T-helper 1 cell treated with Interleukin-12 subunit alpha and Interleukin-12 subunit beta and Interleukin-4 antibody, amounts not matched to agents 30 μg/mL and 1 μg/mL, for 36 hours (primary cell): Measurements from ENCODE around the gene FOSL1.
A peak's percentile ranks its signal among the peaks of the same experiment; 100 is the strongest.

Source experiments
- H3K27ac Mint-ChIP-seq: one replicate; pipeline ENCODE4 v1.8.0; 2021; ENCODE audit warnings: mild to moderate bottlenecking, mixed read lengths
- H3K27me3 Mint-ChIP-seq: one replicate; pipeline ENCODE4 v1.8.0; 2021; ENCODE audit warnings: low read depth, mixed read lengths
- H3K36me3 Mint-ChIP-seq: one replicate; pipeline ENCODE4 v1.8.0; 2021; ENCODE audit warnings: low read depth, mixed read lengths
- H3K4me1 Mint-ChIP-seq: one replicate; pipeline ENCODE4 v1.8.0; 2021; ENCODE audit warnings: low read depth, mixed read lengths
- H3K4me3 Mint-ChIP-seq: one replicate; pipeline ENCODE4 v1.8.0; 2021; ENCODE audit warnings: mild to moderate bottlenecking, moderate library complexity, mixed read lengths
- H3K9me3 Mint-ChIP-seq: one replicate; pipeline ENCODE4 v1.8.0; 2021; ENCODE audit warnings: mixed read lengths

The FOSL1 gene

DNA sequence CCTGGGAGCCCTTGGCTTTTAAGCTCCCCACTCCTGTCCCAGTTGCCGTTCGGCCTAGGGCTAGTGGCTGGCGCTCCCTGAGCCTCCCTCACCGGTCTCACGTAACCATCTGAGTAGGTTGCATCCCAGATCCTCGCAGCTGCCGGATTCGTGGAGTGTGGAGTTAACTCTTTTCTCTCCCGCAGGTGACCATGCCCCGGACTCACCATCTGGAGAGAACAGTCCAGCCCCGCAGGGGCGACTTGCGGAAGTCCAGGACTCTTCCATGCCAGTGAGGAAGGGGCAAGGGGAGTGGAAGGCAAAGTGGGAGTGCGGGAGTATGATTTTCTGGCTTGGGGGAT lies 39.1 kb downstream of the FOSL1 start:
- Mint-ChIP-seq H3K4me1 (peaks cover 33% of the 10 kb centered on the region), H3K27me3 (no peaks in the 10 kb centered on the region), H3K9me3 (no peaks in the 10 kb centered on the region), H3K36me3 (peaks cover 32% of the 10 kb centered on the region), H3K4me3 (peak overlapping the region; percentile 93), H3K27ac (peak overlapping the region; percentile 96)

DNA sequence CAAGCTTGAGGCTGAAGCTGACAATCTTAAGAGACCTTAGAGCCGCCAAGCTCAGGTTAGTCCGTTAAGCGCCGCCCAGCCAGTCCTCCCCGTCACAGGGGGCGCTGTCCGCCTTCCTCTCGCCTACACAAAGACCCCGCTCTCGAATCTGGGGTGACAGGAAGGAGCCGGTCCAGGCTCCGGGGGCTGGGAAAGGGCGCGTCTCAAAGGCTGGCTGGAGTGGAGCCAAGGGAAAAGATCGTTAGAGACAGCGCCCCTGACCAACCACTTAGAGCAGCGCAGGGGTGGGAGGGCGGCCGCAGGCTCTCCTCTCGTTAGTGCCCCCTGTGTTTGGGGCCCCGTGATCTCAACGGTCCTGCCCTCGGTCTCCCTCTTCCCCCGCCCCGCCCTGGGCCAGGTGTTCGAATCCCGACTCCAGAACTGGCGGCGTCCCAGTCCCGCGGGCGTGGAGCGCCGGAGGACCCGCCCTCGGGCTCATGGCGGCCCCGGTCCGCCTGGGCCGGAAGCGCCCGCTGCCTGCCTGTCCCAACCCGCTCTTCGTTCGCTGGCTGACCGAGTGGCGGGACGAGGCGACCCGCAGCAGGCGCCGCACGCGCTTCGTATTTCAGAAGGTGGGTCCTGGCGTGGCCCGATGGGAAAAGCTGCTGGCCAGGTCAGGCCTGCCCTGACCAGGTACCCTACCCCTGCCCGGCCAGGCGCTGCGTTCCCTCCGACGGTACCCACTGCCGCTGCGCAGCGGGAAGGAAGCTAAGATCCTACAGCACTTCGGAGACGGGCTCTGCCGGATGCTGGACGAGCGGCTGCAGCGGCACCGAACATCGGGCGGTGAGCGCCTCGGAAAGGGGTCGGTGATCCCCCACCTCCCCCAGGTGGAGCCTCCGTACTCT lies 39.7 kb downstream of the FOSL1 start, which contains the start of gene MUS81:
MUS81 (plus strand) TSS at position 156 of the 887 bp plus-strand sequence; CDS start at position 477, 321 bp downstream.
- H3K4me1 Mint-ChIP-seq = peaks cover 37% of the 10 kb centered on the region
- H3K27ac Mint-ChIP-seq = peak within 1 kb of the TSS; percentile 96
- peak within 1 kb of the TSS; percentile 93 for H3K4me3 Mint-ChIP-seq
- no peaks in the 10 kb centered on the region for H3K27me3 Mint-ChIP-seq
- peaks cover 37% of the 10 kb centered on the region for H3K36me3 Mint-ChIP-seq
- H3K9me3 Mint-ChIP-seq = no peaks in the 10 kb centered on the region

DNA sequence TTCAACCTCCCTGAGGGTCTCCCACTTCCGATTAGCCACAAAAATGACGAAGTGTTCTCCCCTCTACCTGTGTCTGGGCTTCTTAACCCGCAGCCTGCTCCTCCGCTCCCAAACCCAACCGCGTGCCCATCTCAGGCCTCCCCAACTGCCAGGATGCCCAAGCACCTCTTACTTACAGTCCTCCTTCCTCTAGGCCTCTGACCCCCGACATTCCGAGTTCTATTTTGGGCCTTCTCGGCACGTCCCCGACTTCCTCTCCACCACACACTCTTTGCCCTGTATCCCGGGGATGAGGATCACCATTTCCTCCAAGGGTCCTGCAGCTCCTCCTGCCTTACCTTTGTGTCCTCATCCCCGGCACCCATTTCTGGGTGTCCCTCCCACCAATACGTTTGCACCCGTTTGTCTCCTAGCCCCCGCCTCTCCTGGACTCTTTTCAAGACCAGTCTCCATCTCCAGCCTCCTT lies 40.3 kb downstream of the FOSL1 start:
- Mint-ChIP-seq H3K4me3 (peak overlapping the region; percentile 93), H3K27ac (peak overlapping the region; percentile 96), H3K4me1 (peaks cover 40% of the 10 kb centered on the region), H3K27me3 (no peaks in the 10 kb centered on the region), H3K36me3 (peaks cover 36% of the 10 kb centered on the region), H3K9me3 (no peaks in the 10 kb centered on the region)

DNA sequence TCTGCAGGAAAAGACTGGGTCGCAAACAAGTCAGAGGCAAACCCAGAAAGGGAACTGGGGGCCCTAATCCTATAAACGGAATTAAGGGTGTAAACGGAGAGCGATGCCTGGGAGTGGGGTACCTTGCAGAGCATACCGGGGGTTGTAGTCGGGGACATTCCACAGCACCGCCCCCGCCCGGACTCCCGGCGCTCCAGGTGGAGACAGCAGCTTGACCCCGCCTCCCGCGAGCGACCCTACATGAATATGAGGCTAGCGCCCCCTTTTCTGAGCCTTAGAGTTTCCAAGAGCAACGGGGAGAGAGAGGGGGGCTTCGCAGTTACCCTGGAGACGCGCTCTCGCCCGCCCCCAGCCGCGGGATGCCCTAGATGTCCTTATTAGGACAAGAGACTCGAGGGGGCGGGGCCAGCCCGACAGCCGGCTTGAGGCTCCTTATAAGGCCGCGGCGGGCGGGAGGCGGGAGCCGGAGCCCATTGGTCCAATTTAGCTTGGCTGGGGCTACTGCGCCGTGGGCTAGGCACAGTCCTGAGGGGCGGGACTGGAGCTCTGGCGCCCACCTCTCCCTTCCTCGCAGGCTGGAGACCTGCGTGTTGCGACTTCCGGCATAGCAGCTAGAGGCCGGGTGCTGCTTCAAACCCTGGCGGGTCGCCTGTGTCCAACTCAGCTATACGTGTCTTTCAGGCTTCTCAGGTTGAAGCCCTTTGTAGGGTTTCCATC lies 40.9 kb downstream of the FOSL1 start:
- peaks cover 45% of the 10 kb centered on the region for H3K4me1 Mint-ChIP-seq
- peak overlapping the region; percentile 96 for H3K27ac Mint-ChIP-seq
- no peaks in the 10 kb centered on the region for H3K27me3 Mint-ChIP-seq
- H3K4me3 Mint-ChIP-seq = peak overlapping the region; percentile 93
- peaks cover 41% of the 10 kb centered on the region for H3K36me3 Mint-ChIP-seq
- H3K9me3 Mint-ChIP-seq = no peaks in the 10 kb centered on the region

DNA sequence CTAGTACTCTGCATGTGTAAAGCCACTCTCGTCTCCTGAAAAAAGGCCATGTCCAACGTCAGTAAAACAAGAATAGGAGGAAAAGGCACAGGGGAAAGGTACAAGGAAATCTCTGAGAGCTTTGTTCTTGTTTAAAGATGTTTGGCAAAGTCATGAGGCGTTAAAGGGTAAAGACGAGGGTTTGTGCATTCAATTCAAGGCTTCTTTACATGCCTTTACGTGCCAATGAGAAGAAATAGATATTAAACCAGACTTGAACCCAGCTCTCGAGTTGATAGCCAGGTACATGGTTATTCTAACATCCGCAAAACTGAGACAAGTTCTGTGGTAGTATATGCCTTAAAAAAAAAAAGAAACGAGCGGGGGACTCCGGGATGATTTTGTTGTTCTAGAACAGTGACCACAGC lies 41.5 kb downstream of the FOSL1 start:
- Mint-ChIP-seq H3K9me3 (no peaks in the 10 kb centered on the region), H3K27ac (peak overlapping the region; percentile 96), H3K27me3 (no peaks in the 10 kb centered on the region), H3K4me1 (peaks cover 46% of the 10 kb centered on the region), H3K4me3 (peak overlapping the region; percentile 93), H3K36me3 (peaks cover 44% of the 10 kb centered on the region)

DNA sequence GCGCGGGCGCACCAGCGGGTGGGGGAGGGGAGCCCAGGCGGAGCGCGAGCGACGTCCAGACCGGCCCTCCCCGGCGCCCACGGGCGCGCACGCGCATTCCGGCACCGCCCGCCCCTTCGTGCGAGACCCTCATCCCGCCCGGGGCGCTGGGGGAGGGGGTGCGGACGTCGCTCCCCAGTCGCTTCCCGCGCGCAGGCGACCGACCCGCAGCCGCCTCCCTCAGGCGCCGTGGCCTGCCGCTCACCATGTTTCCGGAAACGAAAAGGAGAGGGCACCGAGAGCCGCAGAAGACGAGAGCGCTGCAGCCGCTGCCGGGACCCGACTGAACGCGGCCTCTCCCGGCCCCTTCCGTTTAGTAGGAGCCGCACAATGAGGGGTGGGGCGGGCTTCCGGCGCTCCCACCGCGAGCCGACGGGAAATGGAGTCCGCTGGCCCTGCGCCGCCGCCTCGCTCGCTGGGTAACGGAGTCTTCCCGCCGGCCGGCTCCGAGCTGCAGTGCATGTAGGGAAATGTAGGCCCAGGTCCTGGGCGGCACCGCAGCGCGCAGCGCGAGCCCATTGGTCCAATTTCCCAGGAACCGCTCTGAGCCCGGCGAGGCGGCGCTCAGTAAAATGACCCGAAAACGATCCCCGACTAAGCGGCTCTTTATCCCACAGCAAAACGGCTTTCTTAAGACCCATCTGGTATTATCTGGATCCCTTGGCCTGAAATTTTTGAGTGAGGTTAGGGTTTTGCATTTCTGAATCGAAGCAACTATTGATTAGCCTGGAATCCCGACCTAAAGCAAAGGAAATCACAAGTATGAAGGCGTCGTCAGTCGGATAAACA lies 42.1 kb downstream of the FOSL1 start, which contains the start of gene CFL1:
CFL1 (minus strand) TSS at position 328 of the 828 bp plus-strand sequence; CDS start at position 247, 81 bp downstream.
- no peaks in the 10 kb centered on the region for H3K9me3 Mint-ChIP-seq
- no peaks in the 10 kb centered on the region for H3K27me3 Mint-ChIP-seq
- H3K27ac Mint-ChIP-seq = peak within 1 kb of the TSS; percentile 96
- H3K4me1 Mint-ChIP-seq = peaks cover 50% of the 10 kb centered on the region
- H3K36me3 Mint-ChIP-seq = peaks cover 44% of the 10 kb centered on the region
- H3K4me3 Mint-ChIP-seq = peak within 1 kb of the TSS; percentile 94

DNA sequence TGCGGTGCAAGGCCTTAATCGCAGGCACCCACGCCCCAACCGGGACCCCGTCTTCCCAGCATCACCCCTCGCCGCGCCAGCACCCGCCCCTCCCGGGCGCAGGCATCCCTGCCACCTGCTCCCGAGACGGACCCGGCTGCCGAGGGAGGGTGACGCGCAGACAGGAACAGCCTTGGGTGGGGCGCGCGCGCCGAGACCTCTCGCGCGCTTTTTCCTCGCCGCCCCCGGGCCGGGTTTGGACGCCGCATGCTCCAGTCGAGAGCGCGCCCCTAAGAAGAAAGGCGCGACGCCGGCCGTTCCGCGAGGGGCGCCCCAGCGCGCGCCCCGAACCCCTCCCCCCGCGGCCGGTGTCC lies 42.7 kb downstream of the FOSL1 start:
- H3K4me3 Mint-ChIP-seq = peak overlapping the region; percentile 94
- no peaks in the 10 kb centered on the region for H3K27me3 Mint-ChIP-seq
- H3K36me3 Mint-ChIP-seq = peaks cover 39% of the 10 kb centered on the region
- H3K27ac Mint-ChIP-seq = peak overlapping the region; percentile 26
- H3K9me3 Mint-ChIP-seq = no peaks in the 10 kb centered on the region
- H3K4me1 Mint-ChIP-seq = peaks cover 47% of the 10 kb centered on the region

DNA sequence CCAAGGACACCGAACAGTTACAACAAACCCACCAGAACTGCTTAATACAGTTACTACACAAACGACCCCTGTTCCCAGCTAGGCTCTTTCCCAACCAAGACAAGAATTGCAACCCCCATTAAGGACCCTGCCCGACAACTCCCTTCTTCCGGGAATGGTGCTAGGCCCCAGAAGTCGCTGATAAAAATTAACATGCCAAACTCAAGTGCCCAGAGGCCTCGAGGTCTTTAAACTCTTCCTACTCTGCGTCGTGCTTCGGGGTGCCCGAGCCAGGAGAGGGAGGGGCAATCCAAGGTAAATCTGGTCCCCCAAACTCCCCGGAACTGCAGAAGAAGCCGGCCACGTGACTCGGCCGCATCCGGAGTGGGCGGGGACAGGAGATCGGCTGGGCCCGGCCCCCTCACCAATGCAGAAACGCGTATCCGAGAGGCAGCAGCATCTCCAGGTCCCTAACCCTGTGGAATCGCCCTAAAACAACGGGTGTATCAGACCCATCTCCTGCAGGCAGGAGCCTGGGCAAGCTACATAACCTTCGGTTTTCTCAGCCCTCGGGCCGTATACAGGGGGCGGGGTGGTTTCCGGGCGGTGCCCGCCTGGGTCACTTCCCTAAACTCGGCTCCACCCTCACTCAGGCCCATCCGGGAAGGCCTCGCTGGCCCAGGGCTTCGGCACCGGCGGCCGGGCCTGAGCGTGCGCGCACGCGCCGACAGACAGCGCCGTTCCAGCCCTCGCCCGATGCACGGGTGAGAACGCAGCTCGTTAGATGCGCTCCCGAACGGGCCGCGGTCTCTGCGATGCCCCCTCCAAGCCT lies 43.3 kb downstream of the FOSL1 start:
- H3K36me3 Mint-ChIP-seq = peaks cover 40% of the 10 kb centered on the region
- peak overlapping the region; percentile 86 for H3K27ac Mint-ChIP-seq
- no peaks in the 10 kb centered on the region for H3K27me3 Mint-ChIP-seq
- H3K4me3 Mint-ChIP-seq = peak overlapping the region; percentile 94
- peaks cover 48% of the 10 kb centered on the region for H3K4me1 Mint-ChIP-seq
- H3K9me3 Mint-ChIP-seq = peaks cover 2% of the 10 kb centered on the region

DNA sequence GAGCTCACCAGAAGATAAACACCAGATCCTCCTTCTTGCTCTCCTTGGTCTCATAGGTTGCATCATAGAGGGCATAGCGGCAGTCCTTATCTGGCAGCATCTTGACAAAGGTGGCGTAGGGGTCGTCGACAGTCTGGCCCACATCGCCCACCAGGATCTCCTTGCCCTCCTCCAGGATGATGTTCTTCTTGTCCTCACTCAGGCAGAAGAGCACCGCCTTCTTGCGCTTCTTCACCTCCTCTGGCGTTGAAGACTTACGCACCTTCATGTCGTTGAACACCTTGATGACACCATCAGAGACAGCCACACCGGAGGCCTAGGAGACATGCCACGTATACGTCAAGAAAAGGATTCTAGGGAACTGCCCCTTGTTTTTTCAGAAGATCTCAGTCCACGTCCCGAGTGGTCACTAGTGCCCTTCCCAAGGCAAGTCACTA lies 44.2 kb downstream of the FOSL1 start:
- Mint-ChIP-seq H3K27me3 (no peaks in the 10 kb centered on the region), H3K4me3 (peak overlapping the region; percentile 94), H3K36me3 (peaks cover 48% of the 10 kb centered on the region), H3K4me1 (peaks cover 44% of the 10 kb centered on the region), H3K9me3 (peaks cover 7% of the 10 kb centered on the region), H3K27ac (peak overlapping the region; percentile 86)

DNA sequence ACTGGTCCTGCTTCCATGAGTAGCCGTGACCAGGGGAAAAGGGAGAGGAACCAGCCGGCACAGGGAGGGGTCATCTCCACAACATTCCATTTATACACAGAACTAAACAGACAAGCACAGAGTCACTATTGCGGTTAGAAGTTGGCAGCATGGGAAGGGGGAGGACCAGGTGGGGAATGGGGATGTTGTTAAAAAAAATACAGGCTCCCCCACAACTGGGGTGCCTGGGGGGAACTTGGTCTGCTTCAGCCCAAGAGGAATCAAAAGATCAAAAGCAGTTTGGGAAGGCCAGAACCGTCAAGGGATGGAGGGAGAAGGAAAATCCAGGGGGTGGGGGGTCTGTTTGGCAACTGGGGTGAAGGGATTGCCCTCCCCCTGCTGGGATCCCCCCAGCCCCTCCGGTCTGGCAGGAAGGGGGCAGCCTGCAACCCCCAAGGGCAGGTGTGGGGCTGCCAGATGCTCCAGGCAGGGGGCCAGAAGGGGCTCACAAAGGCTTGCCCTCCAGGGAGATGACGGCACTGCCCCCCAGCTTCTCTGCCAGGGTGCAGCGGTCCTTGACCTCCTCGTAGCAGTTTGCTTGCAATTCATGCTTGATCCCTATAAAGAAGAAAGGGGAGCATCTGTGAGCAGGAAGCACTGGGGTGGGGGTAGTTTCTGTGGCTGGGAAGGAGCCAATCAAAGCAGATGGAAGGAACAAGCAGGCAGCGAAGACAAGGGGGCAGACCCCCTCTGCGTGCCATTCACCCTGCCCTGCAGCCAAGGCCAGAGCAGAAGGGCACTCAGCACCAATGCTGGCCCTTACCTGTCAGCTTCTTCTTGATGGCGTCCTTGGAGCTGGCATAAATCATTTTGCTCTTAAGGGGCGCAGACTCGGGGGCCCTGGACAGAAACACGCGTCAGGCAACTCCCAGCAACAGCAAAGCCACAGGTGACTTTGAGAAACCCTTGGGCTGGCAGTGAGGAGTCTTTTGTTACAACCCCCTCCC lies 45.0 kb downstream of the FOSL1 start:
- Mint-ChIP-seq H3K27me3 (no peaks in the 10 kb centered on the region), H3K9me3 (peaks cover 7% of the 10 kb centered on the region), H3K4me3 (peak overlapping the region; percentile 94), H3K4me1 (peaks cover 43% of the 10 kb centered on the region), H3K27ac (peak overlapping the region; percentile 36), H3K36me3 (peaks cover 46% of the 10 kb centered on the region)

DNA sequence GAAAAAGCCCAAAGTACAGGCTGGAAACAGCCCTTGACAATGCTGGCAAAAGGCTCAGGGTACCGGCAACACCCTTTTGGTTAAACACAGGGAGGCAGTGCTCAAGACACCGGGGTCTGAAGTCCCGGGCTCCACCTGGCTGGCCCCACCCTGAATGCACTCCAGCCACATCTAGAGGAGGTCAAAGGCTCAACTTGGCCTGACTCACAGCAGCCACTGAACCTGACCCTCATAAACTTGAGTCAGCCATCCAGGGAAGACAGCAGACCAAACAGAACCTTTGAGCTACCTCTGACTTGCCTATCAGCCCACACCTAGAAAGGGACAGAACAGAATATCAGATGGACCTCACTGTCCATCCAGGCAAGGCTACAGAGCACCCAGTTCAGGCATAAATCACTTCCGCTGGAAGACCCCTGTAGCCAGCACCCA lies 46.0 kb downstream of the FOSL1 start:
- peaks cover 46% of the 10 kb centered on the region for H3K36me3 Mint-ChIP-seq
- H3K27me3 Mint-ChIP-seq = no peaks in the 10 kb centered on the region
- no peak overlapping the region for H3K27ac Mint-ChIP-seq
- H3K4me1 Mint-ChIP-seq = peaks cover 39% of the 10 kb centered on the region
- H3K9me3 Mint-ChIP-seq = peaks cover 7% of the 10 kb centered on the region
- H3K4me3 Mint-ChIP-seq = peak overlapping the region; percentile 70

DNA sequence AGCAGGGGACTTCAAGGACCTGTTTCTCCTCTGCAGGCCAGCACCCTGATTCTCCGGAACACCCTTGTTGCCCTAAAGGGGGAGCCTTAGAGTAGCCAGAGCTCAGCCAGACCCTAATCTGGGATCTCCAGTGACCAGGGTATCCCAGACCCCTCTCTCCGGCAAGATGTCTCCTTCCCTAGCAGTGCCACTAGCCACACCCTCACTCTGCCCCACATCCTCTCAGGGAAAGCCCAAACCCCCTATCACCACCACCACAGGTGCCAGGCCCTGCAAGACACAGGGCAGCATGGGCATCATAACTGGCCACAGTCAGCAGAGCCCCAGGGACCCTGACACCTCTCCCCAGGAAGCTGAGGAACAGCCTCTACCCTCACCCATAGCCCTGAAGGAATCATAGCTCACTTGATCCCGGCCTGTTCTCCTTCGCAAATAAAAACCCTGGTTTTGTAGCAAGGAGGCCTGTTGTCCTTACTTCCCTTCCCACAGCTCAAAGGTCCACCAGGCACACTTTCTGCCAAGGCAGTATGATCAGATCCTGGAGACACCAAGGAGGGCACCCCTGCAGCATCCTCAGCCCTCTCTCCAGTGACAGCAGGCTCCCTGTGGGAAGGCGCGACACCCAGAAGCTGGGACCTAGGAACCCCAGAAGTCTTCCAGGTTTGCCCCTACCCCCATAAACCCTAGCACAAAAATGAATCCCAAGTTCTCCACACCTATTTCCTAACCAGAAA lies 46.8 kb downstream of the FOSL1 start:
- Mint-ChIP-seq H3K27me3 (no peaks in the 10 kb centered on the region), H3K9me3 (peaks cover 7% of the 10 kb centered on the region), H3K27ac (no peak overlapping the region), H3K4me3 (no peak overlapping the region), H3K36me3 (peaks cover 46% of the 10 kb centered on the region), H3K4me1 (peaks cover 33% of the 10 kb centered on the region)
